GM18870 (cell line): Measurements from ENCODE around the gene BNIPL.

Experiments
- ATAC-seq: cut with Tn5 transposase; IDR thresholded peaks from one replicate; pipeline ENCODE4 v1.9.1; 2021; ENCODE audit warnings: moderate library complexity; ENCODE audit not compliant: unreplicated experiment

BNIPL gene

DNA sequence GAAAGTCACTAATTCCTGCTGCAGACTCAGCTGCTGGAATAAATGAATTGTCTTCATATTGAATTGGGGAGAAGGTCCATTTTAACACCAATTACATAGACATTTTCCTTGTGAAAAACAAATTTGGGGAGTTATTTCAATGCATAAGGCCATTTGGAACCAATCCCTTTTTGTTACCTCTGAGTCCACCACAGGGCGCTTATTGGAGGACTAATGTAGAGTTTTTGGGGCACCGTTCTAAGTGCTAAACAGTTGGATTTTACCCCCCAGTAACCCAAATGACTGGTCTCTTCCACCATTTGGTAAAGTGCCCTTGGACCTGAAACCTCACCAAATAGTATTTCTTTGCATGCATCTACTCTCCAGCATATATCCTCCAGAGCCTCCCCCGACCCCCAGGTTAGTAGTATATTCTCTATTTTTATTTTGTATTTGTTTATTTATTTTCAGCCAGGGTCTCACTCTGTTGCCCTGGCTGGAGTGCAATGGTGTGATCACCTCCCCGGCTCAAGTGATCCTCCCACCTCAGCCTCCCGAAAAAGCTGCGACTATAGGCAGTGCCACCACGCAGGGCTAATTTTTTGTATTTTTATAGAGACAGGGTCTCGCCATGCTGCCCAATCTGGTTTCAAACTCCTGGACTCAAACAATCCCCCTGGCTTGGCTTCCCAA lies 26.6 kb upstream of the BNIPL start:
- no peak for ATAC-seq

GRCh38 chr1:151010346-151010726 lies 26.1 kb upstream of the BNIPL start:
- ATAC-seq: no peak

DNA sequence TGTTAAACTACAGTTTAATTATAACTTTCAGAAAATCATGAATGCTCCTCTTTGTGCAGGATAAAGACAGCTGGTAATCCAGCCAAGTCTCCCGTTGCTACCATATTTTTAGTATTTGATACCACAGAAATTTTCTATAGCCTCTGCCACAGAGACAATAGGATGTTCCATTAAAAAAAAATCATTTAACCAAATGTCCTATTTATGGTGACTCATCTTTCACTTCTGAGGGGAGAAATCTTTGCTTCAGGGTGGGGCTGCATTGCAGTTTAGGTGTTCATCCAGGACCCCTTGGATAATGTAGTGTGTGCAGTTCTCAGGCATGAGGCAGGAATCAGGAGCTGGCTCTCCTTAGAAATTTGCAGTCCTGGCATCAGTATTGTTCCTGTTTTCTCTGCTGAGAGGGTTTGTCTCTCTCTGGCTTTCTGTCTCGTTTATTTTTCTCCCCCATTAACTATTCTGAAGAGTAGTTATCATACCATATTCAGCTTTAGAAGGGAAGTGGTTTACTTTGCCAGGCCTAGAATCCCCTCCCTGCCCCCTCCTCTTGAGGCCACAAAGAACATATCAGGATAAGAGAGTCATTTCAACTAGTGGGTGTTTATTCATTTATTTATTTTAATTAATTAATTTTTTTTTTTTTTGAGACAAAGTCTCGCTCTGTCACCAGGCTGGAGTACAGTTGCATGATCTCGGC lies 25.1 kb upstream of the BNIPL start:
- ATAC-seq: no peak

GRCh38 chr1:151012684-151013471 lies 23.5 kb upstream of the BNIPL start:
- ATAC-seq: no peak

GRCh38 chr1:151013518-151013917 lies 22.9 kb upstream of the BNIPL start:
- no peak for ATAC-seq

DNA sequence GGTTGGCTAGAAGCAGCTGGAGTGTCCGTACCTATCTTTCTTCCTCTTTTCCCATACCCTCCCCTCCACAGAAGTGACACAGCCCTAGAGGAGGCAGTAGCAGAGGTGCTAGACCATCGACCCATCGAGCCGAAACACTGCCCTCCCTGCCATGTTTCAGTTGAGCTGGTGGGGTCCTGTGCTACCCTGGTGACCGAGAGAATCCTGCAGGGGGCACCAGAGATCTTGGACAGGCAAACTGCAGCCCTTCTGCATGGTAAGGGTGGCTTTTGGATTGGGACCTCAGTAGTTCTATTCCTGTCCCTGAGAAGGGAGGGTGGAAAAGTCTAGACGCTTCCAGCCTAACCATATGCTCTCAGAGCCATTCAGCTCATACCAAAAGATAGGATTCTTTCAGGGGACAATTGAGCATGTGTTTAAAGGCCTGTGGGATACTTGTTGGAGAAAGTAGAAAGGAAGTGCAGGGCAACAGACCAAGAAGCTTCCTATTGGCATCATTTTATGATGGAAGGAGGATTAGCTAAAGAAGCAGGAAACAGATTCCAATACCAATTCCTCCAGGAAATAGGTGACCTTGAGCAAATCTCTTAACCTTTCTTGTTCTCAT lies 11.7 kb upstream of the BNIPL start:
- ATAC-seq: no peak

GRCh38 chr1:151026460-151026859 lies 9.9 kb upstream of the BNIPL start:
- ATAC-seq: no peak

- no peak for ATAC-seq
Observed at GRCh38 chr1:151032164-151032563, 4.2 kb upstream of the BNIPL start.

- ATAC-seq: no peak
Observed at GRCh38 chr1:151035167-151035566, 1.2 kb upstream of the BNIPL start.

DNA sequence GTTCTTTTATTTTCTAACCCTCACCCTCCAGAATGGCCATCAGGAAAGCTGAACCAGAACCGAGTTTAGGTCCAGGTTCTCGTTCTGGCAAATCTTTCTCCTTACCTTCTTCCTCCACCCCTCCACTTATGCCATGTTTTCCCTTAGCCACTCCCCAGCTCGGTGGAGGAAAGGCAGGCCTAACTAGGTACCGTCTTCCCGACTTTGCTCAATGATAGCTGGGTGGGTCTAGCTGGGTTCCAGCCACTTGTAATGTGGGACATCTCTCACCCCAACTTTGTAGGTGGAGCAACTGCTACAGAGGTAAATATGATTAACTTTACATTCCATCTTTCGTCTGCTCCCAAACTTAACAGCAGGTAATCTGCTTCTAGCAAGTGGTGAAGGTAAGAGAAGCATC lies 646 bp downstream of the BNIPL start:
- no peak for ATAC-seq

GRCh38 chr1:151039521-151039920 lies 3.1 kb downstream of the BNIPL start:
- ATAC-seq: no peak

DNA sequence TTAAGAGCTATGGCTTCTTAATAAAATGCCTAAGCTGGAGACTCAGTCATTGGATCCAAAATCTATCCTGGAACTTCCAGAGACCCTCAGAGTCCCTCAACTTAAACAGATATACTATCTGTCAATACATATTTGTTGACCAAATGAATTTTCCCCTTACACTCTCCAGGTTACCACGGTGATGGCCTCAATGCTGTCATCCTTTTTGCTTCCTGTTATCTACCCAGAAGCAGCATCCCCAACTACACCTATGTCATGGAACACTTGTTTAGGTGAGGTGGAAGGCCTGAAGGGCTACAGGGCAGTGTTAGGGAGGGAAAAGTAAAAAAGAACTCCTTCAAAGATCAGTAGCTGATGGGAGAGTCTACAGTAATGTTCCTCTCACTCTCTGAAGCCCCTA lies 6.8 kb downstream of the BNIPL start:
- no peak for ATAC-seq

DNA sequence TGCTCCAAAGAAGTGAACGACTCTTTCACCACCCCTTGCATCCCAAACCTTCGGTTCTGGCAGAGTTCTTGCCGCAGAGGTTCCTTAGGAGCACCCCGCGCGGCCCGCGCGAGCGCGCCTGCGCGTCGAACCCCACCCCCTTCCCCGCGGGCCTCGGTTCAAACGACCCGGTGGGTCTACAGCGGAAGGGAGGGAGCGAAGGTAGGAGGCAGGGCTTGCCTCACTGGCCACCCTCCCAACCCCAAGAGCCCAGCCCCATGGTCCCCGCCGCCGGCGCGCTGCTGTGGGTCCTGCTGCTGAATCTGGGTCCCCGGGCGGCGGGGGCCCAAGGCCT lies 11.2 kb downstream of the BNIPL start, which contains the start of gene C1orf56:
Gene C1orf56 (plus strand): TSS at position 161 of the 334 bp plus-strand sequence. CDS start 97 bp downstream, at position 258.
- ATAC-seq: no peak

DNA sequence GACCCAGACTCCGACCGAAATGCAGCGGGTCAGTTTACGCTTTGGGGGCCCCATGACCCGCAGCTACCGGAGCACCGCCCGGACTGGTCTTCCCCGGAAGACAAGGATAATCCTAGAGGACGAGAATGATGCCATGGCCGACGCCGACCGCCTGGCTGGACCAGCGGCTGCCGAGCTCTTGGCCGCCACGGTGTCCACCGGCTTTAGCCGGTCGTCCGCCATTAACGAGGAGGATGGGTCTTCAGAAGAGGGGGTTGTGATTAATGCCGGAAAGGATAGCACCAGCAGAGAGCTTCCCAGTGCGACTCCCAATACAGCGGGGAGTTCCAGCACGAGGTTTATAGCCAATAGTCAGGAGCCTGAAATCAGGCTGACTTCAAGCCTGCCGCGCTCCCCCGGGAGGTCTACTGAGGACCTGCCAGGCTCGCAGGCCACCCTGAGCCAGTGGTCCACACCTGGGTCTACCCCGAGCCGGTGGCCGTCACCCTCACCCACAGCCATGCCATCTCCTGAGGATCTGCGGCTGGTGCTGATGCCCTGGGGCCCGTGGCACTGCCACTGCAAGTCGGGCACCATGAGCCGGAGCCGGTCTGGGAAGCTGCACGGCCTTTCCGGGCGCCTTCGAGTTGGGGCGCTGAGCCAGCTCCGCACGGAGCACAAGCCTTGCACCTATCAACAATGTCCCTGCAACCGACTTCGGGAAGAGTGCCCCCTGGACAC lies 11.7 kb downstream of the BNIPL start:
- no peak for ATAC-seq

DNA sequence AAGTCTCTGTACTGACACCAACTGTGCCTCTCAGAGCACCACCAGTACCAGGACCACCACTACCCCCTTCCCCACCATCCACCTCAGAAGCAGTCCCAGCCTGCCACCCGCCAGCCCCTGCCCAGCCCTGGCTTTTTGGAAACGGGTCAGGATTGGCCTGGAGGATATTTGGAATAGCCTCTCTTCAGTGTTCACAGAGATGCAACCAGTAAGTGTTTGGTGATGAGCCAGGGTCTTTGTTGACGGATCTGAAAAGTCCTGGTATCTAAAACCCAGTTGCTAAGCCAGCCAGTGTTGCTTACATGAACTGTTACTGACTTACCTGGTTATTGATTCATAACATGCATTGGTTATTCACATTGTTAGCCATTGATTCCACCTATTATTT lies 12.3 kb downstream of the BNIPL start:
- no peak for ATAC-seq

DNA sequence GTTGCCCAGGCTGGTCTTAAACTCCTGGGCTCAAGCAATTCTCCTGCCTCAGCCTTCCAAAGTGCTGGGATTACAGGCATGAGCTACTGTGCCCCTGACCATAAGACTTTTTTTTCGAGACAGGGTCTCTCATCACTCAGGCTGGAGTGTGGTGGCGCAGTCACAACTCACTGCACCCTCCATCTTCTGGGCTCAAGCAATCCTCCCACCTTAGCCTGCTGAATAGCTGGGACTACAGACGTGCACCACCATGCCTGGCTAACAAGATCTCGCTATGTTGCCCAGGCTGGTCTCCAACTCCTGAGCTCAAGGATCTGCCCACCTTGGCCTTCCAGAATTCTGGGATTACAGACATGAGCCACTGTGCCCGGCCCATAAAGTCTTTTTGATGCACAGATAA lies 13.1 kb downstream of the BNIPL start:
- ATAC-seq: no peak

- ATAC-seq: no peak
Observed at GRCh38 chr1:151050051-151050688, 13.8 kb downstream of the BNIPL start.

- no peak for ATAC-seq
Observed at GRCh38 chr1:151051356-151052009, 15.1 kb downstream of the BNIPL start.

GRCh38 chr1:151054971-151055547 lies 18.7 kb downstream of the BNIPL start:
- no peak for ATAC-seq

GRCh38 chr1:151055581-151055980 lies 19.2 kb downstream of the BNIPL start:
- no peak for ATAC-seq
